DND-41 (cell line): Measurements from ENCODE around the gene GPR63.

Experiments used
- ATAC-seq: fragments of 200-7000 bp; cut with Tn5 transposase; 3 replicates; pipeline ENCODE4 v1.9.1; 2021; ENCODE audit warnings: low read depth; ENCODE audit not compliant: insufficient read depth
- DNase-seq: peaks from one replicate; pipeline ENCODE4 v3.0.0-alpha.2; 2020
- H2AFZ ChIP-seq: 2 replicates; pipeline ENCODE4 v1.6.0; 2012; ENCODE audit warnings: low read depth, low read length
- H3K27ac ChIP-seq: 2 replicates; pipeline ENCODE4 v1.5.1; 2012; ENCODE audit warnings: low read length, inconsistent platforms
- H3K27me3 ChIP-seq: fragments of 200-600 bp; sonication (generic); 2 replicates; pipeline ENCODE4 v1.6.0; 2012; ENCODE audit warnings: low read length, mild to moderate bottlenecking, inconsistent platforms; ENCODE audit not compliant: insufficient read depth, poor library complexity
- H3K36me3 ChIP-seq: 2 replicates; pipeline ENCODE4 v1.5.1; 2012; ENCODE audit warnings: low read length, inconsistent platforms; ENCODE audit not compliant: insufficient read depth
- H3K4me1 ChIP-seq: 2 replicates; pipeline ENCODE4 v1.5.1; 2012; ENCODE audit warnings: mild to moderate bottlenecking, low read length; ENCODE audit not compliant: insufficient read depth
- H3K4me2 ChIP-seq: 2 replicates; pipeline ENCODE4 v1.6.0; 2012; ENCODE audit warnings: mild to moderate bottlenecking, moderate library complexity, low read length, inconsistent platforms; ENCODE audit not compliant: insufficient read depth
- H3K4me3 ChIP-seq, 2 experiments: fragments of 200-600 bp in 1 of 2; shearing (Covaris generic) in 1 of 2; 2 replicates each; pipeline ENCODE4 v1.5.1; 2012 to 2016; ENCODE audit warnings: inconsistent platforms in 2 of 2, low read length in 2 of 2, mild to moderate bottlenecking in 2 of 2, low read depth in 1 of 2, moderate library complexity in 1 of 2
- H3K79me2 ChIP-seq: 2 replicates; pipeline ENCODE4 v1.6.0; 2012; ENCODE audit warnings: low read length, inconsistent platforms; ENCODE audit not compliant: insufficient read depth
- H3K9ac ChIP-seq: 2 replicates; pipeline ENCODE4 v1.6.0; 2012; ENCODE audit warnings: low read depth, mild to moderate bottlenecking, inconsistent platforms, low read length, moderate library complexity
- H3K9me3 ChIP-seq: 2 replicates; pipeline ENCODE4 v1.5.1; 2012; ENCODE audit warnings: low read length, moderate library complexity, mild to moderate bottlenecking, inconsistent platforms; ENCODE audit not compliant: insufficient read depth, severe bottlenecking
- H4K20me1 ChIP-seq: 2 replicates; pipeline ENCODE4 v1.6.0; 2012; ENCODE audit warnings: low read length; ENCODE audit not compliant: insufficient read depth
- CTCF ChIP-seq: IDR thresholded peaks from 2 replicates; pipeline ENCODE4 v1.5.1; 2012; ENCODE audit warnings: borderline replicate concordance, low read length, moderate library complexity, mild to moderate bottlenecking; ENCODE audit not compliant: poor library complexity, severe bottlenecking; ENCODE audit errors: extremely low read depth
- EZH2 ChIP-seq: IDR thresholded peaks from 3 replicates; pipeline ENCODE4 v1.6.1; 2012; ENCODE audit warnings: borderline replicate concordance, low read depth, mild to moderate bottlenecking, moderate library complexity, low read length, inconsistent platforms; ENCODE audit not compliant: severe bottlenecking

The GPR63 gene

GRCh38 chr6:96786336-96786735 lies 50.9 kb downstream of the GPR63 start:
- TF ChIP-seq EZH2 (no peak), CTCF (no peak)
- DNase-seq (no peak), ATAC-seq (no peak)
- H3K4me1 ChIP-seq = no peaks in the 10 kb centered on the region
- no peaks in the 10 kb centered on the region for H3K36me3 ChIP-seq
- no peak overlapping the region for H3K4me3 ChIP-seq
- H3K27me3 ChIP-seq = no peaks in the 10 kb centered on the region
- H3K9me3 ChIP-seq = no peaks in the 10 kb centered on the region
- H2AFZ ChIP-seq = no peak overlapping the region
- H4K20me1 ChIP-seq = no peaks in the 10 kb centered on the region
- H3K9ac ChIP-seq = no peak overlapping the region
- H3K4me2 ChIP-seq = no peak overlapping the region
- no peaks in the 10 kb centered on the region for H3K79me2 ChIP-seq
- H3K27ac ChIP-seq = no peak overlapping the region

- H3K36me3 ChIP-seq = no peaks in the 10 kb centered on the region
- H3K4me1 ChIP-seq = no peaks in the 10 kb centered on the region
- no peaks in the 10 kb centered on the region for H3K27me3 ChIP-seq
- no peak overlapping the region for H3K27ac ChIP-seq
- no peak overlapping the region for H3K4me3 ChIP-seq
- no peak overlapping the region for H3K4me2 ChIP-seq
- no peaks in the 10 kb centered on the region for H3K79me2 ChIP-seq
- TF ChIP-seq EZH2 (no peak), CTCF (no peak)
- H3K9ac ChIP-seq = no peak overlapping the region
- no peaks in the 10 kb centered on the region for H4K20me1 ChIP-seq
- DNase-seq = no peak
- H2AFZ ChIP-seq = no peak overlapping the region
- no peaks in the 10 kb centered on the region for H3K9me3 ChIP-seq
- ATAC-seq = no peak
These were observed 52.6 kb downstream of the GPR63 start for GRCh38 chr6:96784650-96785049.

GRCh38 chr6:96783307-96783706 lies 54.0 kb downstream of the GPR63 start:
- Histone ChIP-seq H2AFZ (no peak overlapping the region), H3K27me3 (no peaks in the 10 kb centered on the region), H3K79me2 (no peaks in the 10 kb centered on the region), H3K4me1 (no peaks in the 10 kb centered on the region), H3K36me3 (no peaks in the 10 kb centered on the region), H3K9me3 (no peaks in the 10 kb centered on the region), H3K4me3 (no peak overlapping the region), H3K9ac (no peak overlapping the region), H4K20me1 (no peaks in the 10 kb centered on the region), H3K4me2 (no peak overlapping the region), H3K27ac (no peak overlapping the region)
- ATAC-seq (no peak), DNase-seq (no peak)
- TF ChIP-seq EZH2 = no peak
- no peak for TF ChIP-seq CTCF

GRCh38 chr6:96781557-96781956 lies 55.7 kb downstream of the GPR63 start:
- H3K4me1 ChIP-seq = no peaks in the 10 kb centered on the region
- no peaks in the 10 kb centered on the region for H3K79me2 ChIP-seq
- H3K9me3 ChIP-seq = no peaks in the 10 kb centered on the region
- H3K4me2 ChIP-seq = no peak overlapping the region
- H3K36me3 ChIP-seq = no peaks in the 10 kb centered on the region
- no peak overlapping the region for H3K4me3 ChIP-seq
- no peak for DNase-seq
- no peak for ATAC-seq
- H2AFZ ChIP-seq = no peak overlapping the region
- H3K27me3 ChIP-seq = no peaks in the 10 kb centered on the region
- TF ChIP-seq CTCF (no peak), EZH2 (no peak)
- H3K27ac ChIP-seq = no peak overlapping the region
- no peak overlapping the region for H3K9ac ChIP-seq
- H4K20me1 ChIP-seq = no peaks in the 10 kb centered on the region
